ENCODE measurements around the gene ZNF512.
"Not testable (repeated sequence)": the region's sequence is repeated elsewhere in the genome, so short reads cannot be mapped to it uniquely, and the experiment has no call there.

The ZNF512 gene

GRCh38 chr2:27584597-27584996 is 1.8 kb downstream of the ZNF512 start:
- DNase-seq, result no peak

GRCh38 chr2:27587025-27587424 is 4.2 kb downstream of the ZNF512 start:
- no peak for DNase-seq

GRCh38 chr2:27588308-27588707 is 5.5 kb downstream of the ZNF512 start:
- DNase-seq, result no peak

- DNase-seq, result peak in 1 of 2 experiments; percentile 16
Measured at GRCh38 chr2:27591745-27592144, 8.9 kb downstream of the ZNF512 start.

GRCh38 chr2:27593240-27593639 is 10.4 kb downstream of the ZNF512 start:
- DNase-seq, result no peak

- DNase-seq, result not testable (repeated sequence)
Measured at GRCh38 chr2:27594020-27594703, 11.3 kb downstream of the ZNF512 start.

GRCh38 chr2:27595412-27595811 is 12.6 kb downstream of the ZNF512 start:
- not testable (repeated sequence) for DNase-seq

GRCh38 chr2:27596627-27597026 is 13.8 kb downstream of the ZNF512 start:
- DNase-seq, result no peak

- no peak for DNase-seq
Measured at GRCh38 chr2:27606611-27607010, 23.8 kb downstream of the ZNF512 start.

GRCh38 chr2:27613985-27614384 is 31.1 kb downstream of the ZNF512 start:
- DNase-seq, result no peak

GRCh38 chr2:27615316-27615715 is 32.5 kb downstream of the ZNF512 start:
- no peak for DNase-seq

- DNase-seq, result peak in 1 of 2 experiments; percentile 70
Measured at GRCh38 chr2:27621524-27621923, 38.7 kb downstream of the ZNF512 start.

GRCh38 chr2:27622921-27623384 is 40.1 kb downstream of the ZNF512 start:
- DNase-seq, result no peak

GRCh38 chr2:27624943-27625342 is 42.1 kb downstream of the ZNF512 start:
- no peak for DNase-seq

- DNase-seq, result not testable (repeated sequence)
Measured at GRCh38 chr2:27626323-27626722, 43.5 kb downstream of the ZNF512 start.

GRCh38 chr2:27626921-27627320 is 44.1 kb downstream of the ZNF512 start:
- peak; percentile 67 to 76 for DNase-seq

- DNase-seq, result peak in 1 of 2 experiments; percentile 37
Measured at GRCh38 chr2:27627963-27628766, 45.3 kb downstream of the ZNF512 start.

- DNase-seq, result peak; percentile 97 to 98
Measured at GRCh38 chr2:27628767-27629709, 46.2 kb downstream of the ZNF512 start, which contains the start of the genes CCDC121 and GPN1. TSS of gene CCDC121 (minus strand) at chr2:27629012. CDS start at chr2:27627799, 1,213 bp downstream. TSS of gene GPN1 (plus strand) at chr2:27629050. CDS start at chr2:27629059, 9 bp downstream.

- DNase-seq, result not testable (repeated sequence)
Measured at GRCh38 chr2:27630257-27630656, 47.4 kb downstream of the ZNF512 start.

- no peak for DNase-seq
Measured at GRCh38 chr2:27634291-27634690, 51.4 kb downstream of the ZNF512 start.

GRCh38 chr2:27636766-27637165 is 53.9 kb downstream of the ZNF512 start:
- DNase-seq, result no peak

GRCh38 chr2:27638037-27638637 is 55.3 kb downstream of the ZNF512 start:
- DNase-seq, result no peak

All from Kasumi-1 (cell line).